WERI-Rb-1 (cell line): ENCODE data around the gene C15orf39.
"Not testable (repeated sequence)": the region's sequence is repeated elsewhere in the genome, so short reads cannot be mapped to it uniquely, and the experiment has no call there.

Source experiments
- DNase-seq: peaks from one replicate; pipeline ENCODE4 v3.0.0-alpha.2; 2020
- H3K27ac ChIP-seq: fragments of 250-450 bp; sonication (Bioruptor Pico); 2 replicates; pipeline ENCODE4 v1.5.1; 2020; ENCODE audit warnings: mild to moderate bottlenecking, moderate library complexity
- H3K27me3 ChIP-seq: fragments of 250-450 bp; sonication (Bioruptor Pico); 2 replicates; pipeline ENCODE4 v1.5.1; 2021; ENCODE audit warnings: mild to moderate bottlenecking, low read depth, moderate library complexity; ENCODE audit not compliant: insufficient read depth, severe bottlenecking
- H3K36me3 ChIP-seq: fragments of 250-450 bp; sonication (Bioruptor Pico); 2 replicates; pipeline ENCODE4 v1.5.1; 2020; ENCODE audit warnings: mild to moderate bottlenecking, moderate library complexity
- H3K4me3 ChIP-seq: 2 replicates; pipeline ENCODE4 v1.5.1; 2011; ENCODE audit warnings: low read depth, mild to moderate bottlenecking, control low read depth, low read length
- H3K9me3 ChIP-seq: fragments of 250-450 bp; sonication (Bioruptor Pico); 2 replicates; pipeline ENCODE4 v1.5.1; 2021; ENCODE audit warnings: mild to moderate bottlenecking, moderate library complexity; ENCODE audit not compliant: severe bottlenecking
- CTCF ChIP-seq: IDR thresholded peaks from 2 replicates; pipeline ENCODE4 v1.5.1; 2011; ENCODE audit warnings: low read depth, mild to moderate bottlenecking, control low read depth, inconsistent platforms, low read length

Gene C15orf39

GRCh38 chr15:75214293-75215096 is 12.8 kb downstream of the C15orf39 start:
- TF ChIP-seq CTCF, result no peak
- DNase-seq, result no peak
- H3K9me3 ChIP-seq, result no peaks in the 10 kb centered on the region
- H3K4me3 ChIP-seq, result no peak overlapping the region
- H3K27me3 ChIP-seq, result no peaks in the 10 kb centered on the region
- H3K27ac ChIP-seq, result no peak overlapping the region
- H3K36me3 ChIP-seq, result peaks cover 38% of the 10 kb centered on the region

GRCh38 chr15:75215107-75216004 is 13.7 kb downstream of the C15orf39 start:
- no peak for TF ChIP-seq CTCF
- DNase-seq, result no peak
- H3K36me3 ChIP-seq, result peaks cover 29% of the 10 kb centered on the region
- H3K27me3 ChIP-seq, result no peaks in the 10 kb centered on the region
- H3K27ac ChIP-seq, result no peak overlapping the region
- H3K4me3 ChIP-seq, result no peak overlapping the region
- no peaks in the 10 kb centered on the region for H3K9me3 ChIP-seq

GRCh38 chr15:75217012-75217411 is 15.3 kb downstream of the C15orf39 start:
- TF ChIP-seq CTCF, result no peak
- no peak for DNase-seq
- H3K4me3 ChIP-seq, result no peak overlapping the region
- no peaks in the 10 kb centered on the region for H3K9me3 ChIP-seq
- H3K27ac ChIP-seq, result no peak overlapping the region
- H3K27me3 ChIP-seq, result no peaks in the 10 kb centered on the region
- peaks cover 13% of the 10 kb centered on the region for H3K36me3 ChIP-seq

GRCh38 chr15:75217574-75217973 is 15.9 kb downstream of the C15orf39 start:
- not testable (repeated sequence) for H3K9me3 ChIP-seq, H3K27me3 ChIP-seq, H3K36me3 ChIP-seq, DNase-seq, H3K4me3 ChIP-seq, H3K27ac ChIP-seq

GRCh38 chr15:75219507-75219929 is 17.8 kb downstream of the C15orf39 start:
- H3K36me3 ChIP-seq, H3K27me3 ChIP-seq, H3K27ac ChIP-seq, H3K4me3 ChIP-seq, DNase-seq, H3K9me3 ChIP-seq: not testable (repeated sequence)

- DNase-seq, result no peak
These were observed 22.0 kb downstream of the C15orf39 start for GRCh38 chr15:75223688-75224087.

More at GRCh38 chr15:75223688-75224087, 22.0 kb downstream of the C15orf39 start:
- Histone ChIP-seq H3K9me3 (no peaks in the 10 kb centered on the region), H3K27me3 (no peaks in the 10 kb centered on the region), H3K36me3 (no peaks in the 10 kb centered on the region), H3K4me3 (no peak overlapping the region), H3K27ac (no peak overlapping the region)
- no peak for TF ChIP-seq CTCF
